ENCODE measurements around the gene EMC6. TPM values are rescaled to one million over a fixed set of nuclear protein-coding genes. Genes with fewer than 3 reads are reported as not detected.
A peak's percentile ranks its signal among the peaks of the same experiment; 100 is the strongest.

Gene EMC6
- total RNA-seq, 2 donors from 2014 or later = 12.7 to 31.8 TPM

GRCh38 chr17:3656353-3656752 lies 12.3 kb upstream of the EMC6 start:
- Histone ChIP-seq H3K27ac (no peak overlapping the region), H3K4me3 (no peak overlapping the region), H3K4me1 (replicated peaks) (no peaks in the 10 kb centered on the region), H3K36me3 (no peaks in the 10 kb centered on the region), H3K9me3 (no peaks in the 10 kb centered on the region), H3K27me3 (replicated peaks; ENCODE audit: insufficient read depth) (no peaks in the 10 kb centered on the region)
- intact Hi-C loops (cut with DNase I) = no loop called here
- DNase-seq (ENCODE audit: low spot score) = no peak
- WGBS = 89% methylated on average over 14 of the region's 16 CpGs
- TF ChIP-seq POLR2A (IDR thresholded peaks at IDR 0.05) = no peak

DNA sequence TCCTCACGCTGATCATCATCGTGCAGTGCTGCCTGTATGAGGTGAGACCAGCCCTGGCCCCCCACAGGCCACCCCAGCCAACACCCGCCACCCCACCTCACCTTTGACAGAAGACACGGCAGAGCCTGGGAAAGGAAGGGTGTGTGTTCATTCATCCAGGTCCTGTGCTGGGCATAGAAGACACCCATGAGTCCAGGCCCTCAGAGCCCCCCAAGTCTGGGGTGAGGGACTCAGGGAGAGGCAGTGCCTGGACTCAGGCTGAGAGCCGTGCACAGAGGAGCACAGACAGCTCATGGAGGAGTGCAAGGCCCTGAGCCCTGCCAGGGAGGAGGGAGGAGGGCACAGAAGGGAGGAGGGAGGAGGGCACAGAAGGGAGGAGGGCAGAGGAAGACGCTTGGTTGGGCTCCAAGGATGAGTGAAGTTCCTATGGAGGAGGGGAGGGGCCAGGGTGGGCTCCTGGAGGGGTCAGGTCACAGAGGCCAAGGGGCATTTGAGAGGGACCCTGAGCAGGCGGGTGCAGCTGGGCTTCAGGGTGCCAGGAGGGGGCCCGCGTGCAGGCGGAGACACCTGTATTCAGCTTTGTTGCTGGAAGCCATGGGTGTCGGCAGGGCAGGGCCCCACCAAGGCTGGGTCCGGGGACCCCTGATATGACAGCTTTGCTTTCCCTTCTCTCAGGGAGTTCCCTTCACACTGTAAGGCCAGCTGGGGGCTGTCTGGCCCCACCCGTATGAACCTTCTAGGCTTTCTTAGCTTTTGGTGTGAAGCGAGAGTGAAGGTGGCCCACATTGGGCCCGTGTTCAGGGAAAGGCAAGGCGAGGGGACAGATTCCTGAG lies 11.6 kb upstream of the EMC6 start:
- no peak for DNase-seq (ENCODE audit: low spot score)
- no peaks in the 10 kb centered on the region for H3K36me3 ChIP-seq
- H3K27ac ChIP-seq = no peak overlapping the region
- H3K27me3 ChIP-seq (replicated peaks; ENCODE audit: insufficient read depth) = no peaks in the 10 kb centered on the region
- H3K4me1 ChIP-seq (replicated peaks) = no peaks in the 10 kb centered on the region
- TF ChIP-seq CTCF (IDR thresholded peaks at IDR 0.05) (no peak), POLR2A (IDR thresholded peaks at IDR 0.05) (no peak), POLR2AphosphoS5 (IDR thresholded peaks at IDR 0.05) (no peak)
- no peak overlapping the region for H3K4me3 ChIP-seq
- no peaks in the 10 kb centered on the region for H3K9me3 ChIP-seq
- intact Hi-C loops (cut with DNase I) = no loop called here
- 81% methylated on average over 16 of the region's 16 CpGs for WGBS

DNA sequence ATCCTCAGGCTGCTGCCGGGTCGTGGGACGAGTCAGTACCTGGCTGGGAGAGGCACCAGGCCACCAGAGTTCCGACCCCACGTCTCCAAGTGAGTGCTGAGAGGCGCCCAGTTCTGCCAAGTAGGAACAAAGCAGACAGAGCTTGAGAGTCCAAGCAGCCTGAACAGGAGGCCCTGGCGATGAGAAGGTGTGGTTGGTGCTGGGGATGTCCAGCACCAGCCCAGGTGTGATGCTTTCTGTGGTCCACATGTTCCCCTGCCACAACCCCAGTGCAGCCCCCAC lies 11.1 kb upstream of the EMC6 start:
- Histone ChIP-seq H3K4me3 (no peak overlapping the region), H3K9me3 (no peaks in the 10 kb centered on the region), H3K4me1 (replicated peaks) (no peaks in the 10 kb centered on the region), H3K27ac (no peak overlapping the region), H3K36me3 (no peaks in the 10 kb centered on the region), H3K27me3 (replicated peaks; ENCODE audit: insufficient read depth) (no peaks in the 10 kb centered on the region)
- no peak for DNase-seq (ENCODE audit: low spot score)
- TF ChIP-seq CTCF (IDR thresholded peaks at IDR 0.05) (no peak), POLR2A (IDR thresholded peaks at IDR 0.05) (no peak), POLR2AphosphoS5 (IDR thresholded peaks at IDR 0.05) (no peak)
- 70% methylated on average over 7 of the region's 7 CpGs for WGBS
- intact Hi-C loops (cut with DNase I) = no loop called here

- Histone ChIP-seq H3K27ac (peak overlapping the region in 1 of 2 donors; percentile 79), H3K9me3 (no peaks in the 10 kb centered on the region), H3K4me3 (no peak overlapping the region), H3K27me3 (replicated peaks; ENCODE audit: insufficient read depth) (no peaks in the 10 kb centered on the region), H3K36me3 (peaks cover 0 to 2% of the 10 kb centered on the region in 2 donors), H3K4me1 (replicated peaks) (no peaks in the 10 kb centered on the region)
- intact Hi-C loops (cut with DNase I) = no loop called here
- TF ChIP-seq POLR2AphosphoS5 (IDR thresholded peaks at IDR 0.05) = no peak
- TF ChIP-seq CTCF (IDR thresholded peaks at IDR 0.05) = no peak
- TF ChIP-seq POLR2A (IDR thresholded peaks at IDR 0.05) = no peak
- DNase-seq (ENCODE audit: low spot score) = no peak
- WGBS = 78% methylated on average over 40 of the region's 42 CpGs
Observed at GRCh38 chr17:3657874-3658783, 10.5 kb upstream of the EMC6 start.

- H3K4me1 ChIP-seq (replicated peaks) = no peaks in the 10 kb centered on the region
- H3K4me3 ChIP-seq = no peak overlapping the region
- peaks cover 0 to 6% of the 10 kb centered on the region in 2 donors for H3K36me3 ChIP-seq
- no peaks in the 10 kb centered on the region for H3K27me3 ChIP-seq (replicated peaks; ENCODE audit: insufficient read depth)
- no peak for TF ChIP-seq CTCF (IDR thresholded peaks at IDR 0.05)
- no peak for TF ChIP-seq POLR2AphosphoS5 (IDR thresholded peaks at IDR 0.05)
- TF ChIP-seq POLR2A (IDR thresholded peaks at IDR 0.05) = no peak
- intact Hi-C loops (cut with DNase I) = no loop called here
- whole genome bisulfite sequencing = 62% methylated on average over 22 of the region's 22 CpGs
- H3K9me3 ChIP-seq = no peaks in the 10 kb centered on the region
- no peak for DNase-seq (ENCODE audit: low spot score)
- H3K27ac ChIP-seq = peak overlapping the region; percentile 71 to 79
Observed at GRCh38 chr17:3658784-3659449, 9.7 kb upstream of the EMC6 start.
